Esophagus squamous epithelium (tissue), 4 donors: ENCODE measurements around the gene GGCX.

Experiments used
- CTCF ChIP-seq, 6 experiments: fragments of 450-650 bp in 4 of 6; fragments of 200-600 bp in 2 of 6; sonication (generic) in 2 of 6; IDR thresholded peaks; one replicate each; pipeline ENCODE4 v1.5.1; 2016 to 2019; ENCODE audit warnings: antibody characterized with exemption in 6 of 6, mild to moderate bottlenecking in 4 of 6, moderate library complexity in 4 of 6
- POLR2A ChIP-seq, 4 donors: fragments of 450-650 bp; IDR thresholded peaks; one replicate each; pipeline ENCODE4 v1.6.1; 2017; ENCODE audit warnings: antibody characterized with exemption in 4 of 4, mild to moderate bottlenecking in 4 of 4, moderate library complexity in 3 of 4

GRCh38 chr2:85548608-85548900, 12.7 kb downstream of the GGCX start:
- no peak for TF ChIP-seq CTCF (IDR thresholded peaks at IDR 0.05)
- no peak for TF ChIP-seq POLR2A (IDR thresholded peaks at IDR 0.05)
